T-helper 2 cell treated with Interferon-gamma antibody and Interleukin-4, amounts not matched to agents 5 μg/mL and 100 μg/mL, for 36 hours (primary cell): ENCODE measurements around the gene PCNX1.
A peak's percentile ranks its signal among the peaks of the same experiment; 100 is the strongest.

ENCODE experiments used
- DNase-seq: peaks from one replicate; pipeline ENCODE4 v3.0.0; 2021; ENCODE audit warnings: low spot score
- H3K27ac Mint-ChIP-seq: one replicate; pipeline ENCODE4 v1.8.0; 2021; ENCODE audit warnings: mild to moderate bottlenecking, mixed read lengths
- H3K27me3 Mint-ChIP-seq: one replicate; pipeline ENCODE4 v1.8.0; 2021; ENCODE audit warnings: low read depth, mixed read lengths
- H3K36me3 Mint-ChIP-seq: one replicate; pipeline ENCODE4 v1.8.0; 2021; ENCODE audit warnings: low read depth, mixed read lengths
- H3K4me1 Mint-ChIP-seq: one replicate; pipeline ENCODE4 v1.8.0; 2021; ENCODE audit warnings: low read depth, mixed read lengths
- H3K4me3 Mint-ChIP-seq: one replicate; pipeline ENCODE4 v1.8.0; 2022; ENCODE audit warnings: mild to moderate bottlenecking, moderate library complexity, mixed read lengths
- H3K9me3 Mint-ChIP-seq: one replicate; pipeline ENCODE4 v1.8.0; 2021; ENCODE audit warnings: mixed read lengths

Gene PCNX1

GRCh38 chr14:70884595-70885342 is 22.5 kb upstream of the PCNX1 start:
- Mint-ChIP-seq H3K36me3 (no peaks in the 10 kb centered on the region), H3K4me1 (peaks cover 87% of the 10 kb centered on the region), H3K4me3 (peak overlapping the region; percentile 66), H3K27me3 (no peaks in the 10 kb centered on the region), H3K27ac (peak overlapping the region; percentile 74), H3K9me3 (no peaks in the 10 kb centered on the region)
- peak; percentile 45 for DNase-seq

- H3K27ac Mint-ChIP-seq: peak overlapping the region; percentile 93
- H3K9me3 Mint-ChIP-seq: no peaks in the 10 kb centered on the region
- peak overlapping the region; percentile 66 for H3K4me3 Mint-ChIP-seq
- no peaks in the 10 kb centered on the region for H3K27me3 Mint-ChIP-seq
- H3K4me1 Mint-ChIP-seq: peaks cover 88% of the 10 kb centered on the region
- H3K36me3 Mint-ChIP-seq: no peaks in the 10 kb centered on the region
- DNase-seq: peak; percentile 74
Measured at GRCh38 chr14:70885343-70886022, 21.8 kb upstream of the PCNX1 start.

GRCh38 chr14:70886421-70887206 is 20.6 kb upstream of the PCNX1 start:
- H3K27ac Mint-ChIP-seq: peak overlapping the region; percentile 93
- no peaks in the 10 kb centered on the region for H3K27me3 Mint-ChIP-seq
- no peaks in the 10 kb centered on the region for H3K36me3 Mint-ChIP-seq
- peak overlapping the region; percentile 66 for H3K4me3 Mint-ChIP-seq
- peak; percentile 73 for DNase-seq
- no peaks in the 10 kb centered on the region for H3K9me3 Mint-ChIP-seq
- peaks cover 92% of the 10 kb centered on the region for H3K4me1 Mint-ChIP-seq

GRCh38 chr14:70887207-70887681 is 20.0 kb upstream of the PCNX1 start:
- no peak for DNase-seq
- peak overlapping the region; percentile 93 for H3K27ac Mint-ChIP-seq
- H3K4me1 Mint-ChIP-seq: peaks cover 92% of the 10 kb centered on the region
- H3K27me3 Mint-ChIP-seq: no peaks in the 10 kb centered on the region
- H3K9me3 Mint-ChIP-seq: no peaks in the 10 kb centered on the region
- H3K4me3 Mint-ChIP-seq: peak overlapping the region; percentile 66
- H3K36me3 Mint-ChIP-seq: no peaks in the 10 kb centered on the region

- Mint-ChIP-seq H3K9me3 (no peaks in the 10 kb centered on the region), H3K36me3 (no peaks in the 10 kb centered on the region), H3K27ac (peak overlapping the region; percentile 93), H3K4me3 (peak overlapping the region; percentile 66), H3K4me1 (peaks cover 92% of the 10 kb centered on the region), H3K27me3 (no peaks in the 10 kb centered on the region)
- no peak for DNase-seq
Measured at GRCh38 chr14:70887737-70888499, 19.3 kb upstream of the PCNX1 start.

- Mint-ChIP-seq H3K4me1 (peaks cover 92% of the 10 kb centered on the region), H3K27ac (peak overlapping the region; percentile 45), H3K4me3 (peak overlapping the region; percentile 22), H3K36me3 (no peaks in the 10 kb centered on the region), H3K27me3 (no peaks in the 10 kb centered on the region), H3K9me3 (no peaks in the 10 kb centered on the region)
- no peak for DNase-seq
Measured at GRCh38 chr14:70888681-70889175, 18.5 kb upstream of the PCNX1 start.

- Mint-ChIP-seq H3K4me3 (peak overlapping the region; percentile 4), H3K27ac (peak overlapping the region; percentile 45), H3K27me3 (no peaks in the 10 kb centered on the region), H3K4me1 (peaks cover 92% of the 10 kb centered on the region), H3K9me3 (no peaks in the 10 kb centered on the region), H3K36me3 (no peaks in the 10 kb centered on the region)
- DNase-seq: no peak
Measured at GRCh38 chr14:70889555-70889954, 17.7 kb upstream of the PCNX1 start.

GRCh38 chr14:70890826-70891659 is 16.2 kb upstream of the PCNX1 start:
- Mint-ChIP-seq H3K27ac (peak overlapping the region; percentile 71), H3K4me1 (peaks cover 86% of the 10 kb centered on the region)
- DNase-seq: no peak

GRCh38 chr14:70891737-70892136 is 15.5 kb upstream of the PCNX1 start:
- no peak overlapping the region for H3K4me3 Mint-ChIP-seq
- peaks cover 7% of the 10 kb centered on the region for H3K9me3 Mint-ChIP-seq
- peaks cover 4% of the 10 kb centered on the region for H3K36me3 Mint-ChIP-seq
- H3K27ac Mint-ChIP-seq: peak overlapping the region; percentile 71
- H3K27me3 Mint-ChIP-seq: no peaks in the 10 kb centered on the region
- DNase-seq: no peak
- peaks cover 84% of the 10 kb centered on the region for H3K4me1 Mint-ChIP-seq

More at GRCh38 chr14:70890826-70891659, 16.2 kb upstream of the PCNX1 start:
- H3K4me3 Mint-ChIP-seq: no peak overlapping the region
- no peaks in the 10 kb centered on the region for H3K9me3 Mint-ChIP-seq
- H3K36me3 Mint-ChIP-seq: no peaks in the 10 kb centered on the region
- no peaks in the 10 kb centered on the region for H3K27me3 Mint-ChIP-seq

- H3K36me3 Mint-ChIP-seq: peaks cover 4% of the 10 kb centered on the region
- H3K27me3 Mint-ChIP-seq: no peaks in the 10 kb centered on the region
- H3K4me1 Mint-ChIP-seq: peaks cover 84% of the 10 kb centered on the region
- H3K27ac Mint-ChIP-seq: peak overlapping the region; percentile 94
- DNase-seq: peak; percentile 27
- peaks cover 11% of the 10 kb centered on the region for H3K9me3 Mint-ChIP-seq
- peak overlapping the region; percentile 66 for H3K4me3 Mint-ChIP-seq
Measured at GRCh38 chr14:70893062-70893845, 14.0 kb upstream of the PCNX1 start.

GRCh38 chr14:70893858-70894291 is 13.4 kb upstream of the PCNX1 start:
- Mint-ChIP-seq H3K36me3 (peaks cover 4% of the 10 kb centered on the region), H3K9me3 (peaks cover 11% of the 10 kb centered on the region), H3K4me1 (peaks cover 84% of the 10 kb centered on the region), H3K4me3 (peak overlapping the region; percentile 66), H3K27ac (peak overlapping the region; percentile 94), H3K27me3 (no peaks in the 10 kb centered on the region)
- DNase-seq: peak; percentile 68

- peaks cover 78% of the 10 kb centered on the region for H3K4me1 Mint-ChIP-seq
- peak overlapping the region; percentile 94 for H3K27ac Mint-ChIP-seq
- peaks cover 11% of the 10 kb centered on the region for H3K9me3 Mint-ChIP-seq
- H3K4me3 Mint-ChIP-seq: peak overlapping the region; percentile 66
- no peaks in the 10 kb centered on the region for H3K27me3 Mint-ChIP-seq
- H3K36me3 Mint-ChIP-seq: peaks cover 6% of the 10 kb centered on the region
- DNase-seq: peak; percentile 40
Measured at GRCh38 chr14:70894868-70895267, 12.4 kb upstream of the PCNX1 start.
